HG02610 (cell line): ENCODE measurements around the gene SLC6A19.

Experiments
- ATAC-seq: cut with Tn5 transposase; IDR thresholded peaks from one replicate; pipeline ENCODE4 v1.9.1; 2021; ENCODE audit warnings: mild to moderate bottlenecking, moderate library complexity; ENCODE audit not compliant: unreplicated experiment

The SLC6A19 gene

DNA sequence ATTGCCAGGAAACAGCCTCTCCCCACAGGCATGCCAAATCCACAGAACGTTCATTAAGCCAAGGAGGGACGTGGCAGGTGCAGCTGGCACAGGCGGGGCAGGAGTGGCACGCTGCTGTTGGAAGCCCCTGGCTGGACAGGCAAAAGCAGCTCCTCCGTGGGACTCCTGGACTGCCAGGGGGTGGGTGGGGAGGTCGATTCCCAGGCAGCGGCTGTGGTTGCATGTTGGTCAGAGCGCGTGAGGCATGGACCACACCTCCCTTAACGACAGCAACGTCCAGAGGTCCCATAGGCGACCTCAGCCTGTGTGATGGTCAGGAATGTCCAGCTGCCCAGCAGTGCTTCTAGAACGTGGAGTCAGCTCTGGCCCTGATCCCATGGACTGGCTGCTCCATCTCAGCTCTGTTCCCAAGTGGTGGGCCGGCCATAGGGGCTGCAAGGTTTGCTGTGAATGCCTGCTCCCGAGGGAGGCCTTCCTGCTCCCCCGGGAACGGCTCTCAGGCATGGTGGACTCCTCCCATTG is 6.9 kb downstream of the SLC6A19 start:
- no peak for ATAC-seq

DNA sequence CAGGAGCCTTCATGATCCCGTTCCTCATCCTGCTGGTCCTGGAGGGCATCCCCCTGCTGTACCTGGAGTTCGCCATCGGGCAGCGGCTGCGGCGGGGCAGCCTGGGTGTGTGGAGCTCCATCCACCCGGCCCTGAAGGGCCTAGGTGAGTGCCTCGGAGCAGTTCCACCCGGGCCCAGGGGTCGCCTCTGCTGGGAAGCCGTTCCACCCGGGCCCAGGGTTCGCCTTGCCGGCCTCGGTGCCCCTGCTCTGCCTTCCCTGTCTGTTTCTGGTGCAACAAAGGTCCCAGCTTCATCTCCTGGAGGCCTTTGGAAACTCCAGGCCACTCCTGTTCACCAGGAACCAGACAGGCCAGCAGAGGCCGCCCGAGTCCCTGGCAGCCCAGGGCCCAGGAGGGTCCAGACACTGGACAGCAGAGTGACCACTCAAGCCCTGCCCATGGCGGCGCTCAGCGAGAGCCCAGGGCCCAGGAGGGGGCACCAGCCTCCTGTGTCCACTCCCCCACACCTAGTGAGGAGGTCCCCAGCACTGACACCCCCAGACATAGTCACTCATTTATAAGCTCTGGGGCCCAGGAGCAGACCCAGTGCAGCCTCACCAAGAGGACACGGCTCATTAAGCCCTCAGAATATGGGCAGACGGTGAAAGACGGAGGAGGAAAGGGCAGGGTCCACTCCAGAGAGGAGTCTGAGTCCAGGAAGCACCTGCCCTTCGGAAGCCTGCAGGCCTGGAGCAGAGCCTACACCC is 7.5 kb downstream of the SLC6A19 start:
- no peak for ATAC-seq

DNA sequence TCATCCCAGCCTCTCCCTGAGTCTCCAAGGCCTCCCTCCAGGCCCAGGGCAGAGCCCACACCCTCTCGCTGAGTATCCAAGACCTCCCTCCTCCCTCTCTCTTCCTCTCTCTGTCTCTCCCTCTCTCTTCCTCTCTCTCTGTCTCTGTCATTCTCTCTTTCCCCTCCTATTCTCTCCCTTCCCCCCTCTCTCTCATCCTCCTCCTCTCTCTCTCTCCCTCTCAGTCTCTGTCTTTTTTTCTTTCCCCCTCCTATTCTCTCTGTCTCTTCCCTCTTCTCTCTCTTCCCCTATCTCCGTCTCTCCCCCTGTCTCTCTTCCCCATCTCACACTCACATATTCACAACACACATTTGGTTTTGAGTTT is 8.1 kb downstream of the SLC6A19 start:
- no peak for ATAC-seq

DNA sequence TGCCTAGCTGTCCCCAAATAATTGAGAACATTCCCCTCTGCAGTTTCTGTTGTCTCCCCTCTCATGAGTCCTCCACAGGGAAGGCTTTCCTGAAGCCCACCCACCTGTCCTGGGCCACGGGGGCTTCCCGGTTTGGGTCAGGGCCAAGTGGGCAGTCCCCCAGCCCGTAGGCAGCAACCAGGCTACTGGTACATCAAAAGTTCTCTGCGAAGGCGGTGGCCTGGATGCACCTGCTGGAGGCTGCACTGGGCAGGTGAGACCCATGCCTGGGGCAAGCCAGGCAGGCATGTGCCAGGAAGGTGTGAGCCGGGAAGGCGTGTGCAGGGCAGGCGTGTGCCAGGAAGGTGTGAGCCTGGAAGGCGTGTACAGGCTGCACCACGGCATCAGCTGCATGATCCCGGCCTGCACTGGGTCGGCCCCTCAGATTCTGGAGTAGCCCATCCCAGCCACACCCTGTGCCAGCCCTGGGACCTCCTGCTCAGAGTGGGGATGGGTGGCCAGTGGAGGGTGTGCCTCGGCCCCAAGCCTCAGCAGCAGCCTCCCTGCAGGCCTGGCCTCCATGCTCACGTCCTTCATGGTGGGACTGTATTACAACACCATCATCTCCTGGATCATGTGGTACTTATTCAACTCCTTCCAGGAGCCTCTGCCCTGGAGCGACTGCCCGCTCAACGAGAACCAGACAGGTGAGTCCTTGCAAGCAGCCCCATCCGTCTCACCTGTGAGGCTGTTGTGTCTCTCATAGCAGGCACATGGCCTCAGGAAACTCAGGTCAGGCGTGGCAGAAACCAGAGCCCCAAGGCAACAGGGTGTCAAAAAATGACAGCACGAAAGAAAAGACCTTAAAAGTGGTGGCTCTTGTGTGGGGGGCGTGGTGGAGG is 8.7 kb downstream of the SLC6A19 start:
- ATAC-seq, result no peak

DNA sequence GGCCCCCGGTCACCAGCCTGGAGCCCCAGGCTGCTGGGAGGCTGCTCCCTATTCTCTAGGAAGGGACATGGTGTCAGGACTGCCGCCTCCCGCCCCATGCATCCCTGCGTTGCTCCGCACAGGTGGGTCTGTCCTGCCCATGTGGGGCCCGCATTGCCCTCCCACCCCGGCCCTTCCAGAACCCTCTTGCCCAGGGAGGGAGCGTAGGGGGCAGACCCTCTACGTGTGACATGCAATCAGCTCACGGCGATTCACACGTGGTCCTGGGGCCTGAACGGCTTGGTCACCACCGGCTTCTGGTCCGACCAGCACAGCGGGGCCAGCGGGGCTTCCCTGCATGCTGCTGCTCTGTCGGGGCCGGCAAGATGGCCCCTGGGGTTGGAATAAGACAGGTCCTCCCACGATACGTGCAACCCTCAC is 9.4 kb downstream of the SLC6A19 start:
- no peak for ATAC-seq

DNA sequence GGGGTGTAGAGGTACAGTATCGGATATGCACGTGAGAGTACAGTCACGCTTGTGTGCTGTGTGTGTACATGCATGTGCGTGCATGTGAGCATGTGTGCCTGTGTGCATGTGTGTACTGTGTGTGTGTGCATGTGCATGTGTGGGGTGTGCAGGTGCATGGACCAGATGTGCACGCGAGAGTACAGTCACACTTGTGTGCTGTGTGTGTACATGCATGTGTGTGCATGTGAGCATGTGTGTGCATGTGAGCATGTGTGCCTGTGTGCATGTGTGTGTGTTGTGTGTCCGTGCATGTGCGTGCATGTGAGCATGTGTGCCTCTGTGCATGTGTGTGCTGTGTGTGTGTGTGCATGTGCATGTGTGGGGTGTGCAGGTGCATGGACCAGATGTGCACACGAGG is 10.3 kb downstream of the SLC6A19 start:
- ATAC-seq, result no peak

DNA sequence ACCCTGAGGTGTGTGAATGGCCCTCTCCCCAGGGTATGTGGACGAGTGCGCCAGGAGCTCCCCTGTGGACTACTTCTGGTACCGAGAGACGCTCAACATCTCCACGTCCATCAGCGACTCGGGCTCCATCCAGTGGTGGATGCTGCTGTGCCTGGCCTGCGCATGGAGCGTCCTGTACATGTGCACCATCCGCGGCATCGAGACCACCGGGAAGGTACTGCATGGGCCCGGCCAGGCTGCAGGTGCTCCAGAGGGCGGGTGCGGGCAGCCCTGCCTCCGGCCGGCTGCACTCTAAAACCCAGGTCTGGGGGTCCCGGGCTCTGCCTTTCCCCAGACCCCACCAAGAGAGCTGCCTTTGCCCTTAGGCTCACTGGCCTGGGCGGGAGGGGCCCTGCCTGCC is 10.9 kb downstream of the SLC6A19 start:
- no peak for ATAC-seq

DNA sequence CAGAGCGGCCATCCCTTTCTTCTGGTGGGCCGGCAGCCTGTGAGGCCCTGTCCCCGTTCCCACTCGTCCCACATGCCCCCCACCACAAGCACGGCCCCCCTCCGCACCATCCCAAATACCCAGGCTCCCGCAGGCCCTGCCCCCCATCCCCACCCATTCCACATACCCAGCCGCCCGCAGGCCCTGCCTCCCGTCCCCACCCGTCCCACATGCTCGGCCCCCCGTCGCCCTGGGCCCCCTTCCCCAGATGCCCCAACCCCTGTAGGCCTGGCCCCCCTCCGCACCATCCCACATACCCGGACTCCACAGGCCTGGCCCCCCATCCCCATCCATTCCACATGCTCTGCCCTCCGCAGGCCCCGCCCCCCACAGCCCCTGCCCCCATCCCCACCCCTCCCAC is 11.5 kb downstream of the SLC6A19 start:
- no peak for ATAC-seq

DNA sequence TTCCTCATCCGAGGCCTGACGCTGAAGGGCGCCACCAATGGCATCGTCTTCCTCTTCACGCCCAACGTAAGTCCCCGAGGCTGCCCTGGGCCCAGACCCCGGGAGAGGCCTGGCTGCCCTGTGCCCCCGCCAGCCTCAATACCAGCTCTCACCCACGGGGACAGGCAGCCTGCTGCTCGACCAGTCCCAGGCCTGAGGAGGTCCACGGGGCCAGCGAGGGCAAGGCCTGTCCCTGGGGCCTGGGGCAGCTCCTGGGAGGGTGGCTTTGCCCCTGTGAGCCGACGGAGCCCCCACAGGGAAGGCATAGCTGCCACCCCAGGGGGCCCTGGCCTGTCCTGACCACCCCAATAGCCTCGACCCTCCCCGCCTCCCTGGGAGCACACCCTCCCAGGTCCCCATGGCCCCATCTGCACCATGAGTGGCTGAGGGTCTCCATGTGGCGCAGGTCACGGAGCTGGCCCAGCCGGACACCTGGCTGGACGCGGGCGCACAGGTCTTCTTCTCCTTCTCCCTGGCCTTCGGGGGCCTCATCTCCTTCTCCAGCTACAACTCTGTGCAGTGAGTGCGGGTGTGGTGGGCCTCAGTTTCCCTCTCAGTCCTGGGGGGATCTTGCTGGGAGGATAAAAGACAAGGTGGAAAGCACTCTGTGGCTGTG is 12.2 kb downstream of the SLC6A19 start:
- ATAC-seq, result no peak

DNA sequence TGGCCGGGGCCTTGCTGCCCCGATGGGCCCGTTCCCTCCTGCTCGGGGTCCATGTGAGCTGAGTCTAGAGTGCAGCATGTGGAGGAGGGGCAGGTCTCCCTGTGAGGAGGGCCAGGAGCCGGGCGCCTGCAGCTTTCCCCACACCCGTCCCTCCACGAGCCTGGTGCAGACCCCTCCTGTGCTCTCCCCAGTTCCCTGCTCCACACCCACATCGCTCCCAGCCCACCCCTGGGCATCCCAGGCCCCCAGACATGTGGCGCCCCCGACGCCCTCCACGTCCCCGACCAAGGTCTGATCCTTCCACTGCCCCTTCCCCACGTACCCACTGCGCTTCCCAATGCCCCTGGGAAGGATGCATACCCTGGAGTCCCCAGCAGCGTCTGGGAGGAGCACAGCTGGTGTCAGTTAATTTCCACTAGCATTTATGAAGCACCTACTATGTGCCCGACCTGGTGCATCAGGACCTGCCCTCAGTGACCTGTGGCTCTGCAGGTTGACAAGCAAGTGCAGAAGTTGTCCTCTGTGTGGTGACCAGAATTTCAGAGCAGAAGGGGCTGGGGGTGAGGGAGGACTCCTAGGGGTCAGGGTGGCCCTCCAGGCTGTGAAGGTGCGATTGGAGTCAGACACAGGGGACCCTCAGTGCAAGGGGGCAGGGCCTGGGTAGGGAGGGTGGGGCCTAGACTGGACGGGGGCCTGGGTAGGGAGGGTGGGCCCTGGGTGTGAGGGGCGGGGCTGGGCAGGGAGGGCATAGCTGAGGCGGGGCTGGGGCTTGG is 13.0 kb downstream of the SLC6A19 start:
- ATAC-seq, result no peak

DNA sequence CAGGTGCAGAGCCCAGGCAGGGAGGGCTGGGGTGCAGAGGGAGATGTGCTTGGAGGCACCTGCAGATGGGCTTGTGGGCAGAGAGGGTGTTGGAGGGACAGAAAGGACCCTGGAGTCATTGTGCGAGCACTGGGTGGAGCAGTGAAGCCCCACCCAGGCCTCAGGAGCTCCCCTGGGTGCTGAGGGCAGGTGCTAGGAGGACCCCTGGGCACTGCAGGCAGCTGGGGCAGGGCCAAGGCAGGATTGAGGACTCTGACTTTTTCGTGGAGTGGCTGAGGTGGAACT is 13.5 kb downstream of the SLC6A19 start:
- no peak for ATAC-seq

DNA sequence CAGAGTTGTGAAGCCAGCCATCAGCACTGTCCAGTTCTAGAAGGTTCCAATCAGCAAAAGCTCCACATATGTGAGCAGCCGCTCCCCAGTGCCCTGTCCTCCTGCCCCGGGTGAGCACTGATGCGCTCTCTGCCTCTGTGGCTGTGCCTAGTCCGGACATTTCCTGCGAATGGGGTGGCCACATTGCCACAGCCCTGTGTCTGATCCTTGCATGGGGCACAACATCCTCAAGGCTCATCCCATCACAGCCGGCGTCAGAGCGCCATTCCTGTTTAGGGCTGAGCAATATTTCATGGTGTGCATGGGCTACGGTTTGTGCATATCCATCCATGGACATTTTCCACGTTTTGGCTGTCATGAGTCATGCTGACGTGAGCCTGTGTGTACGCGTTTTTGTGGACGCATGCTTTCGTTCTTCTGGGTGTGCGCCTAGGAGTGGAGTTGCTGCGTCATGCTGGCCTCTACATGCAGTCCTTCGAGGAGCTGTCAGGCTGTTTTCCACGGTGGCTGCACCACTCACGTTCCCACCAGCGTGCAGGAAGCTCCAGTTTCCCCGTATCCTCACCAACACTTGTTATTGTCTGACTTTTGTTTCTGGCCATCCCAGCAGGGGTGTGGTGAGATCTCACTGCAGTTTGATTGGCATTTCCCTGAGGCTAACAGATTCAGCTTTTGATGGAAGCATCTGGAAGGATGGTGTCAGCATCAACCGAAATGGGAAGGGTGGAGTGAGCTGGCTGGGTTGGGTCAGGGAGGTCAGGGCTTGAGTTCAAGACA is 14.1 kb downstream of the SLC6A19 start:
- ATAC-seq, result no peak

DNA sequence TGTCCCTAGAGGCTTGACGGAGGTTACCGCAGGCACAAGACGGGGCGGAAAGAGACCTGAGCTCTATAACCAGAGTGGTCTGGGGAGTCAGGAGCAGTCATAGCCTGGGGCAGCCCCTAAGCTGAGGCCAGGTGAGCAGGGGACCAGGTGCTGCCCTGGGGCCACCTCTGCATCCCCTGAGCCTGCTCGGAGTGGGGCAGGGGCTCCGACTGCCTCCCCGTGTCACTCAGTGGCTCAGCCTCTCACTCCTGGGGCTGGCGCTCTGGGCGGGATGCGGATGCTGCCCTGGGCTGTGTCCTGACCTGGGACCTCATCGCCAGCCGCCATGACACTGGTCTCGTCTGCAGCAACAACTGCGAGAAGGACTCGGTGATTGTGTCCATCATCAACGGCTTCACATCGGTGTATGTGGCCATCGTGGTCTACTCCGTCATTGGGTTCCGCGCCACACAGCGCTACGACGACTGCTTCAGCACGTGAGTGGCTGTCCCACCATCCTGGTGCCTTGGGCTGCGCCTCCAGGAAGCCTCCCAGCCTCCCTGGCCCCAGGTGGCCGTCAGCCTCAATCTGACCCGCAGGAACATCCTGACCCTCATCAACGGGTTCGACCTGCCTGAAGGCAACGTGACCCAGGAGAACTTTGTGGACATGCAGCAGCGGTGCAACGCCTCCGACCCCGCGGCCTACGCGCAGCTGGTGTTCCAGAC is 15.0 kb downstream of the SLC6A19 start:
- ATAC-seq, result no peak

DNA sequence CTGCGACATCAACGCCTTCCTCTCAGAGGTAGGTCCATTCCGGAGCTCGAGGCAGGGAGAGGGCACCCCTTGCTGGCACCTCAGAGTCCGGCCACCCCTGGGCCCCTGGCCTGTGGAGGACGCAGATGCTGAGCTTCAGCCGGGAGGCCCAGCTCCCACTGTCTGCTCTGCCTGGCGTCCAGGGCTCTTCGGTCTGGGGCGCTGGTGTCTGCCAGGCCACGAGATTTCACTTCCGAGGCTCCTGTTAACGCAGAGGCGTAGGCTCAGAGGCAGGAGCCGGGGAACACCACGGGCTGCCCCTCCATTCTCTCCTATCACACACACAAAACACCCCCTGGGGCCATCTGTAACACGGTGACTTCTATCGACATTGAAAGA is 15.5 kb downstream of the SLC6A19 start:
- no peak for ATAC-seq

DNA sequence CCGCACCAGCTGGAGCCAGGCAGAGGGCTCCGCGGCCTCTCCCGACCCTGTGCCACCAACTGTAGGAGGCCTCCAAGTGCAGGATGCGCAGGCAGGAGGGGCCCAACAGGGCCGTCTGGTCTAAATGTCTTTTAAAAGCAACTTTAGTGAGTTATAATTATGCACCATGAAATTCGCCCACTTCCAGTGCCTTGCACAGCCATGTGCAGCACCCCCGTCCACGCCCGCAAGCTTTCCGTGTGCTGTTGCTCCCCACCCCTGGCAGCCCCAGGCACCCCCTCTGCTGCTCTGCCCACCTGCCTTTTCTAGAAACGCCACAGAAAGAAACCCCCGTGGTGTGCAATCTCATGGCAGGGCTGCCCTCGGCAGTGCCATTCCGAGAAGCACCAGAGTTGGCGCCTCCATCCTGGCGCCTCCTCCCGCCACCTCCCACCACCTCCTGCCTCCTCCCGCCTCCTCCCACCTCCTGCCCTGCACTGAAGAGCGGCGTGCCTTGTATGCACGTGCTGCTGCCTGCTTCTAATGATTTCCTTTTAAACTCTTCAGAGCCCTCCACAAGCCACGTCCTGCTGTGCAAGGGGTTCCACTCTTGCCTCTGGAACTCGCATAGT is 16.3 kb downstream of the SLC6A19 start:
- no peak for ATAC-seq

DNA sequence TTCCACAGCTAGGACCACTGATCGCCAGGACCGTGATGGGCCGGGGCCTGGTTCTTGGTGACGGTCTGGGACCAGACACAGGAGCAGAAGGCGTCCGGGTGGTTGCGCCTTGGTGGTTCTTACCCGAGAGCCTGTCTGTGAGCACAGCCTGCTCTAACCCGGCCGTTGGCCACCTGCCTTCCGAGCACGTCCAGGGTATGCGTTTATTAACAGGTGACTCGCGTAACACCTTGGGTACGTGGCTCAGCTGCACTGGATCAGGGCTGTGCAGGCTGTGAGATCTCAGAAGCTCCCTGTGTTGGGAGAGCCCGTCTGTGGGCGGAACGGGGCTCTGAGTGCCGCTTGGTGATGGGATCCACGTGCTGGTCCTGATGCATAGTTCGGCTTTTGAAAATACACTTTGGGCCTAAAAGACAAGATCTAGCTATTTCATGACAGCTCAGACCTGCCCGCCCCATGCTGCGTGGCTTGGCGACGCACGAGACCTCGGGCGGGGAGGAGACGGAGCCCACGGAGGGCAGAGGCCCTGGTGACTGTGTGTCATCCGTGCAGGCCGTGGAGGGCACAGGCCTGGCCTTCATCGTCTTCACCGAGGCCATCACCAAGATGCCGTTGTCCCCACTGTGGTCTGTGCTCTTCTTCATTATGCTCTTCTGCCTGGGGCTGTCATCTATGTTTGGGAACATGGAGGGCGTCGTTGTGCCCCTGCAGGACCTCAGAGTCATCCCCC is 17.1 kb downstream of the SLC6A19 start:
- ATAC-seq, result no peak

DNA sequence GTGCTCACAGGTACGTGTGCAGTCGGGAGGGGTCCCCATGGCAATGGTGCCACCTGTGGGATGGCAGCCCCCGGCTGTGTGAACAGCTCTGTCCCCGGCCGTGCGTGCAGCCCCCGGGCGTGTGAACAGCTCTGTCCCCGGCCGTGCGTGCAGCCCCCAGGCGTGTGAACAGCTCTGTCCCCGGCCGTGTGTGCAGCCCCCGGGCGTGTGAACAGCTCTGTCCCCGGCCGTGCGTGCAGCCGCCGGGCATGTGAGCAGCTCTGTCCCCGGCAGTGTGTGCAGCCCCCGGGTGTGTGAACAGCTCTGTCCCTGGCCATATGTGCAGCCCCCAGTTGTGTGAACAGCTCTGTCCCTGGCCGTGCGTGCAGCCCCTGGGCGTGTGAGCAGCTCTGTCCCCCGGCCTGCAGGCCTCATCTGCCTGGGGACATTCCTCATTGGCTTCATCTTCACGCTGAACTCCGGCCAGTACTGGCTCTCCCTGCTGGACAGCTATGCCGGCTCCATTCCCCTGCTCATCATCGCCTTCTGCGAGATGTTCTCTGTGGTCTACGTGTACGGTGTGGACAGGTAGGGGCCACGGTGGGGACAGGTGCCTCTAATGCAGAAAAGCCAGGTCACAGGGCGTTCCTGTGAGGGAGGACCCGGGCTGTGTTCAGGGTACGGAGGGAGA is 17.8 kb downstream of the SLC6A19 start:
- ATAC-seq, result no peak

DNA sequence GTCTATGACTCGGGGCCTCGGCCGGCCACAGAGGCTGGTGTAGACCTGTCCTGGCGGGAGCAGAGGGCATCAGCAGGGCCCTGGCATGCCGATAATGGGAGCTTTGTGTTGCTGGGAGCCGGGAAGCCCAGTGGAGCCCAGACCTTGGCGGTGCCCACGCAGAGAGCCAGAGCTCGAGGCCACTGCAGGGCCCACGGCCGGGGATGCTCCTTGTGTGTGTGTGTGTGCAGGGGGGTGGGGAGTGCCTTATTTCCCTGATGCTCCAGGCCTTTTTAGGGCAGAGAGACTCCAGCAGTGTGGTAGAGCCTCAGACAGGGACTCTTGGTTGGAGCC is 18.3 kb downstream of the SLC6A19 start:
- no peak for ATAC-seq
